H9 (cell line): Measurements from ENCODE around the gene C6orf62. TPM values are rescaled to one million over a fixed set of nuclear protein-coding genes. Genes with fewer than 3 reads are reported as not detected.

Experiments
- DNase-seq: peaks from one replicate; pipeline ENCODE4 v3.0.0-alpha.2; 2017
- H2AFZ ChIP-seq: one replicate; pipeline ENCODE4 v1.6.1; 2013; ENCODE audit warnings: mild to moderate bottlenecking, low read length, control low read depth, moderate library complexity
- H2AK5ac ChIP-seq: 2 replicates; pipeline ENCODE4 v1.6.1; 2013; ENCODE audit warnings: low read length, control low read depth, mixed read lengths; ENCODE audit not compliant: insufficient read length
- H2BK120ac ChIP-seq: one replicate; pipeline ENCODE4 v1.6.1; 2013; ENCODE audit warnings: low read depth, mild to moderate bottlenecking, low read length, control low read depth, inconsistent platforms; ENCODE audit not compliant: poor library complexity, severe bottlenecking
- H2BK12ac ChIP-seq: 2 replicates; pipeline ENCODE4 v1.6.1; 2013; ENCODE audit warnings: low read length, control low read depth, mixed read lengths, low read depth; ENCODE audit not compliant: insufficient read length
- H2BK15ac ChIP-seq: 2 replicates; pipeline ENCODE4 v1.6.1; 2013; ENCODE audit warnings: low read depth, low read length, control low read depth
- H2BK20ac ChIP-seq: one replicate; pipeline ENCODE4 v1.6.1; 2013; ENCODE audit warnings: low read depth, mild to moderate bottlenecking, low read length, control low read depth, inconsistent platforms; ENCODE audit not compliant: poor library complexity, severe bottlenecking
- H2BK5ac ChIP-seq: 2 replicates; pipeline ENCODE4 v1.6.1; 2013; ENCODE audit warnings: low read length, control low read depth, mixed read lengths; ENCODE audit not compliant: insufficient read length
- H3K14ac ChIP-seq: 2 replicates; pipeline ENCODE4 v1.6.1; 2013; ENCODE audit warnings: low read length, control low read depth; ENCODE audit not compliant: insufficient read depth
- H3K18ac ChIP-seq: 2 replicates; pipeline ENCODE4 v1.6.1; 2013; ENCODE audit warnings: low read depth, mild to moderate bottlenecking, mixed read lengths, low read length, control low read depth; ENCODE audit not compliant: insufficient read length
- H3K23ac ChIP-seq: 2 replicates; pipeline ENCODE4 v1.6.1; 2013; ENCODE audit warnings: low read length, control low read depth, mixed read lengths, low read depth; ENCODE audit not compliant: insufficient read length
- H3K23me2 ChIP-seq: 2 replicates; pipeline ENCODE4 v1.6.1; 2013; ENCODE audit warnings: low read depth, mild to moderate bottlenecking, mixed read lengths, low read length, control low read depth; ENCODE audit not compliant: insufficient read length, poor library complexity, severe bottlenecking
- H3K27ac ChIP-seq: 2 replicates; pipeline ENCODE4 v1.5.1; 2013; ENCODE audit warnings: low read length, control low read depth, mixed read lengths, low read depth; ENCODE audit not compliant: insufficient read length
- H3K27me3 ChIP-seq: 2 replicates; pipeline ENCODE4 v1.6.1; 2013; ENCODE audit warnings: low read length, control low read depth, inconsistent platforms; ENCODE audit not compliant: insufficient read depth
- H3K4ac ChIP-seq: 2 replicates; pipeline ENCODE4 v1.6.1; 2013; ENCODE audit warnings: low read depth, mild to moderate bottlenecking, control low read depth, inconsistent platforms, low read length, moderate library complexity
- H3K4me1 ChIP-seq: 2 replicates; pipeline ENCODE4 v1.6.1; 2013; ENCODE audit warnings: low read length, control low read depth, inconsistent platforms; ENCODE audit not compliant: insufficient read depth
- H3K4me2 ChIP-seq: 2 replicates; pipeline ENCODE4 v1.6.1; 2013; ENCODE audit warnings: low read length, control low read depth, mixed read lengths; ENCODE audit not compliant: insufficient read length, insufficient read depth
- H3K56ac ChIP-seq: 2 replicates; pipeline ENCODE4 v1.6.1; 2013; ENCODE audit warnings: low read depth, mild to moderate bottlenecking, mixed read lengths, low read length, control low read depth; ENCODE audit not compliant: insufficient read length
- H3K79me1 ChIP-seq: 2 replicates; pipeline ENCODE4 v1.6.1; 2013; ENCODE audit warnings: low read depth, mild to moderate bottlenecking, moderate library complexity, low read length, control low read depth, inconsistent platforms; ENCODE audit not compliant: insufficient read depth, poor library complexity, severe bottlenecking
- H3K79me2 ChIP-seq: 2 replicates; pipeline ENCODE4 v1.6.1; 2013; ENCODE audit warnings: low read length, control low read depth, inconsistent platforms; ENCODE audit not compliant: insufficient read depth
- H3K9ac ChIP-seq: 2 replicates; pipeline ENCODE4 v1.6.1; 2013; ENCODE audit warnings: low read length, control low read depth, mixed read lengths; ENCODE audit not compliant: insufficient read length; ENCODE audit errors: extremely low read depth
- H3K9me3 ChIP-seq: one replicate; pipeline ENCODE4 v1.6.1; 2013; ENCODE audit warnings: low read depth, low read length, inconsistent platforms; ENCODE audit not compliant: control insufficient read depth
- H3T11ph ChIP-seq: one replicate; pipeline ENCODE4 v1.6.1; 2013; ENCODE audit warnings: mild to moderate bottlenecking, low read length, control low read depth, inconsistent platforms
- H4K20me1 ChIP-seq: one replicate; pipeline ENCODE4 v1.6.1; 2013; ENCODE audit not compliant: control insufficient read depth, insufficient read length, insufficient read depth
- H4K5ac ChIP-seq: 2 replicates; pipeline ENCODE4 v1.6.1; 2013; ENCODE audit warnings: low read depth, mild to moderate bottlenecking, mixed read lengths, low read length, control low read depth; ENCODE audit not compliant: insufficient read length
- H4K8ac ChIP-seq: replicated peaks from 2 replicates; pipeline ENCODE4 v1.6.1; 2013; ENCODE audit warnings: low read length, control low read depth, mixed read lengths, low read depth; ENCODE audit not compliant: insufficient read length
- H4K91ac ChIP-seq: 2 replicates; pipeline ENCODE4 v1.6.1; 2013; ENCODE audit warnings: low read depth, mild to moderate bottlenecking, moderate library complexity, mixed read lengths, low read length, control low read depth; ENCODE audit not compliant: insufficient read length
- H3K27ac Mint-ChIP-seq, 3 experiments: 2 replicates in 2 of 3; 3 replicates in 1 of 3; pipeline ENCODE4 v1.8.0; 2020 to 2021; ENCODE audit warnings: mixed read lengths in 3 of 3, mild to moderate bottlenecking in 1 of 3, moderate library complexity in 1 of 3
- H3K27me3 Mint-ChIP-seq: 2 replicates; pipeline ENCODE4 v1.8.0; 2021; ENCODE audit warnings: low read depth, mild to moderate bottlenecking, moderate library complexity, mixed read lengths
- H3K36me3 Mint-ChIP-seq, 3 experiments: 2 replicates in 2 of 3; 3 replicates in 1 of 3; pipeline ENCODE4 v1.8.0; 2020 to 2021; ENCODE audit warnings: low read depth in 3 of 3, mixed read lengths in 3 of 3; ENCODE audit not compliant: insufficient read depth in 1 of 3
- H3K4me1 Mint-ChIP-seq, 2 experiments: 2 replicates each; pipeline ENCODE4 v1.8.0; 2020; ENCODE audit warnings: mixed read lengths in 2 of 2
- H3K4me3 Mint-ChIP-seq, 2 experiments: 2 replicates in 1 of 2; 3 replicates in 1 of 2; pipeline ENCODE4 v1.8.0; 2020 to 2021; ENCODE audit warnings: mild to moderate bottlenecking in 2 of 2, mixed read lengths in 2 of 2, moderate library complexity in 1 of 2
- H3K9me3 Mint-ChIP-seq, 2 experiments: 2 replicates in 1 of 2; 3 replicates in 1 of 2; pipeline ENCODE4 v1.8.0; 2020; ENCODE audit warnings: mild to moderate bottlenecking in 2 of 2, mixed read lengths in 2 of 2, moderate library complexity in 1 of 2
- WGBS: extraction: QIAGEN DNeasy Blood & Tissue Kit; methylation state at CpG from one replicate; pipeline ENCODE4 v1.1.7; 2013; ENCODE audit warnings: missing lambda C conversion rate, low lambda C conversion rate, mixed read lengths; ENCODE audit not compliant: insufficient read length; ENCODE audit errors: extremely low coverage; 5-methylcytosine and 5-hydroxymethylcytosine counted together
- total RNA-seq: library from RNA; stranded (reverse); gene quantifications from 2 replicates; pipeline ENCODE4 v1.2.1, GENCODE V29; 2021
- TF ChIP-seq, protein P1 (sequence below): fragments of 200-600 bp; sonication (generic); conservative IDR thresholded peaks from 3 replicates; pipeline ENCODE4 v1.8.0; 2021; ENCODE audit warnings: antibody characterized with exemption, mild to moderate bottlenecking

The C6orf62 gene
- total RNA-seq, 1 experiment from 2014 or later, result 125 TPM

DNA sequence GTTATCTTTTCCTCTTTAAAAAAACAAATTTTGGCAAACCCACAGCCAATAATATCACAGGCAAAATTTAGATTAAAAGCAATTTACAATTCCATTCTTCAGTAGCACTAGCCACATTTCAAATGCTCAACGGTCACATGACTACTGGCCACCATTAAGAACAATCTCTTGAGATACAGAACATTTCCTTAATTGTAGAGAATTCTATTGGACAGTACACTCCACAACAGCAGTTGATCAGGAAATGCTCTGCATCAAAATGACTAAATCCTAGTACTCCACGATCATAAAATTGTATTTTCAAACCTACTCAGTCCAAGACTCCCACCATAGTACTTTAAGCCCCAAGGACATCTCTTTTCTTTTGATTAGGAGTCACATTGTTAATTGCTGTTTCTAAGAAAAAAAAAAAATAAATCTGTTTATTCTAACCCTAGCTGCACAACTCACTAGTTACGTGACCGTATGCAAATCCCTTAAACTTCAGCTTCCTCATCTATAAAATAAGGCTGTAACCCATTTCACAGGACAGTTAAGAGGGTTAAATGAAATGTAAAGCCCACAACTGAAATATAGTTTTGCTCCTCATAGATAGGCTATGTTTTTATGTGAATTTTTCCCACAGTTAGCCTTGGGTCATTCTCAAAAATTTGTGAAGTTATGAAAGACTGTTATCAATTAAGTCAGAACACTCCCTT, 9.8 kb downstream of the C6orf62 start:
- H3K4me1 ChIP-seq, result no peaks in the 10 kb centered on the region
- no peak overlapping the region for H2BK20ac ChIP-seq
- TF ChIP-seq, protein P1, sequence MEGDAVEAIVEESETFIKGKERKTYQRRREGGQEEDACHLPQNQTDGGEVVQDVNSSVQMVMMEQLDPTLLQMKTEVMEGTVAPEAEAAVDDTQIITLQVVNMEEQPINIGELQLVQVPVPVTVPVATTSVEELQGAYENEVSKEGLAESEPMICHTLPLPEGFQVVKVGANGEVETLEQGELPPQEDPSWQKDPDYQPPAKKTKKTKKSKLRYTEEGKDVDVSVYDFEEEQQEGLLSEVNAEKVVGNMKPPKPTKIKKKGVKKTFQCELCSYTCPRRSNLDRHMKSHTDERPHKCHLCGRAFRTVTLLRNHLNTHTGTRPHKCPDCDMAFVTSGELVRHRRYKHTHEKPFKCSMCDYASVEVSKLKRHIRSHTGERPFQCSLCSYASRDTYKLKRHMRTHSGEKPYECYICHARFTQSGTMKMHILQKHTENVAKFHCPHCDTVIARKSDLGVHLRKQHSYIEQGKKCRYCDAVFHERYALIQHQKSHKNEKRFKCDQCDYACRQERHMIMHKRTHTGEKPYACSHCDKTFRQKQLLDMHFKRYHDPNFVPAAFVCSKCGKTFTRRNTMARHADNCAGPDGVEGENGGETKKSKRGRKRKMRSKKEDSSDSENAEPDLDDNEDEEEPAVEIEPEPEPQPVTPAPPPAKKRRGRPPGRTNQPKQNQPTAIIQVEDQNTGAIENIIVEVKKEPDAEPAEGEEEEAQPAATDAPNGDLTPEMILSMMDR, result no peak
- Mint-ChIP-seq H3K4me1 (no peaks in the 10 kb centered on the region), H3K36me3 (peaks cover 68 to 92% (median 90%) of the 10 kb centered on the region in 3 experiments), H3K27ac (peak overlapping the region in 1 of 3 experiments; percentile 69; a peak in 2 of 7 replicates), H3K27me3 (no peaks in the 10 kb centered on the region), H3K9me3 (no peaks in the 10 kb centered on the region), H3K4me3 (no peak overlapping the region)
- no peak overlapping the region for H3T11ph ChIP-seq
- no peak overlapping the region for H3K23ac ChIP-seq
- H2AFZ ChIP-seq, result no peak overlapping the region
- no peak overlapping the region for H4K5ac ChIP-seq
- no peak overlapping the region for H2BK15ac ChIP-seq
- no peak for DNase-seq
- no peaks in the 10 kb centered on the region for H3K23me2 ChIP-seq
- H3K79me2 ChIP-seq, result no peaks in the 10 kb centered on the region
- no peaks in the 10 kb centered on the region for H3K79me1 ChIP-seq
- no peak overlapping the region for H3K4ac ChIP-seq
- no peak overlapping the region for H3K14ac ChIP-seq
- H3K18ac ChIP-seq, result no peak overlapping the region
- no peaks in the 10 kb centered on the region for H4K20me1 ChIP-seq
- no peak overlapping the region for H4K8ac ChIP-seq
- no peak overlapping the region for H2BK5ac ChIP-seq
- no peak overlapping the region for H2BK12ac ChIP-seq
- H2BK120ac ChIP-seq, result no peak overlapping the region
- no peaks in the 10 kb centered on the region for H3K27me3 ChIP-seq
- H3K27ac ChIP-seq, result no peak overlapping the region
- WGBS, result no CpG with 5 or more reads among the region's 4 CpGs
- H4K91ac ChIP-seq, result no peak overlapping the region
- no peak overlapping the region for H3K4me2 ChIP-seq
- no peak overlapping the region for H3K9ac ChIP-seq
- H3K9me3 ChIP-seq, result no peaks in the 10 kb centered on the region
- no peak overlapping the region for H2AK5ac ChIP-seq
- no peak overlapping the region for H3K56ac ChIP-seq
